ENCODE results near the gene MAPK6.

DNA sequence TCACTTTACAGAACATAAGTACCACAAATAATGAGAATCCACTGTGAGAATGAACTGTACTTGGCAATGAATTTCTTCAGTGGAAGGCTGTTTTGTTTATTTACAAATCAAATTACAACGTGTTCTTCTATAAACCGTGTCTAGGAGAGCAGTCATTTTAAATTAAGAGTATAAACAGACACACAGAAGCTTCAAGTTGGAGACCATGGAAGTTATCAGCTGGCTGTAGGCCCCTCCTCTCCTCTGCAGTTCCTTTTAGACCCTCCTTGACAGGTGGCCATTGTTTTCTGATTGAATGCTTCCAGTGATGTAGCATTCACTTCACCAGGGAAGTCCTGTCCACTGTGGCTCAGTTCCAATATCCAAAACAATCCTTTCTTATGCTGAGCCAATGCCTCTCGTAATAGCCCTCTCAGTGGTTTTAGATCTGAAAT is 7.3 kb upstream of the MAPK6 start:
- TF ChIP-seq SIN3A (conservative IDR thresholded peaks at IDR 0.05 in 1 of 2, IDR thresholded peaks at IDR 0.05 in 1 of 2; ENCODE audit: low read depth in 1 of 2, low read length in 2 of 2) (no peak), BRCA1 (IDR thresholded peaks at IDR 0.05; ENCODE audit: low read depth, low read length) (no peak), POLR2A (IDR thresholded peaks at IDR 0.05; ENCODE audit: control extremely low read depth in 1 of 2, low read depth in 2 of 2, low read length in 2 of 2) (no peak), CEBPB (IDR thresholded peaks at IDR 0.05; ENCODE audit: low read depth, low read length) (no peak), EP300 (IDR thresholded peaks at IDR 0.05; ENCODE audit: borderline replicate concordance in 1 of 2, low read depth in 2 of 2, low read length in 2 of 2) (no peak)

Data from H1 (cell line).